Right renal cortex interstitium (tissue), 3 donors: Measurements from ENCODE around the gene HPS1. TPM values are rescaled to one million over a fixed set of nuclear protein-coding genes. Genes with fewer than 3 reads are reported as not detected.

ENCODE experiments used
- DNase-seq, 3 donors: peaks; one replicate each; pipeline ENCODE4 v3.0.0-alpha.2; 2013; ENCODE audit warnings: low read depth in 3 of 3, low spot score in 2 of 3
- polyA plus RNA-seq, 3 donors: library from polyadenylated mRNA; unstranded; fragments of 120-200 nt; gene quantifications; one replicate each; pipeline ENCODE4 v1.2.1, GENCODE V29; 2013; ENCODE audit not compliant: insufficient read length in 3 of 3

The HPS1 gene
- polyA plus RNA-seq, 3 donors: 28.2 to 30.1 (median 29.4) TPM

DNA sequence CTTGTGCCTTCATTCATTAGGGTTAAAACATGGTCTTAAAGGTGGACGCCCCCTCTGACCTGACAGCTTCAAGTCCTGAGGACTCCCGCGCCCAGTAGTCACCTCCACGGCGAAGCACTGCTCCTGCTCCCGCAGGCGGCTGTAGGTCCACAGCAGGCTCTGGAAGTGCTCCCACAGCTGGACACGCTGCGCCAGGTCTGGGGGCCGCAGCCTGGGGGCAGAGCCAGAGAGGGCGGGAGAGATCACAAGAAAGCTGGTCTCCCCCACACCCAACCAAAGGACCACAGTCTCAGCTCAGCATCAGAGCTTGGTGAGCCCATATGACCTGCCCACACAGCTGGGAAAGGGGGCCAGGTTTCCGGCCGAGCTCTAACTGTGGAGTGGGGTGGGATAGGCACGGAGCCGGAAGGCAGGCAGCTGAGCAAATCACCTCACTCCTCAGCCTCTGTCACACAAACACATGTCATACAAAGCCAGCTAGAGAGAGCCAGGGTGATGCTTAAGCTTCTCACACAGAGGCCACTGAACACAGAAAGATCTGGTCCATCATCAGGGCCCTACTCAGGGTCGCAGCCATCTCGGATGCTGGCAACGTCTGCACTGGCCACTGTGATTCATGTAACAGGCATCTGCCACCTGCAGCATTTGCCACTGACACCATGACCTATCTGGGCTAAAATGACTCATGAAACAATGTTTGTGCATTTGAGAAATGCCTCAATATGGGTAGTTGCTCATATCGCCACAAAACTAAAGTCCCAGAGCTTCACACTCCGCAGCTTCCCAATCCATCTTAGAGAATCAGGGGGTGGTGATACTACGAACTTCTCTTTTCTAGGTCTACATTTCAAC, 12.6 kb downstream of the HPS1 start:
- no peak for DNase-seq

DNA sequence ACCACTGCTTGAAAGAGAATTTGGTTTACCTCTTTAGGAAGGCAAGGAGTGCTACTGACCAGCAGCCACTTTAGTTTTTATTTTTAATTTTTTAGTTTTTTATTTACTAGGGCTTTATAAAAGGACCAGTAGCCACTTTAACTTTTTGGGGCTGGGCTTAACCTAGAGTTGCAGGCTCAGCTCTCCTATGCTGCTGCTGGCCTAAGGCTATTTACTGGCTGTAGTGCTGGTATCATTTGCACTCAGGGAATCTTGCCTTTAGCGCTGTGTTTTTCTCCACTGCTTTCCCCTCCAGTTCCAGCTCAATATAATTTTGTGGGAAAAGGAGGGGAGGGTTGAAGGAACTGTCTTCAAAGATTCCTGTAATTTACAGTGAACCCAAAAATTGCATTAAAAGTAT, 13.4 kb downstream of the HPS1 start:
- no peak for DNase-seq

DNA sequence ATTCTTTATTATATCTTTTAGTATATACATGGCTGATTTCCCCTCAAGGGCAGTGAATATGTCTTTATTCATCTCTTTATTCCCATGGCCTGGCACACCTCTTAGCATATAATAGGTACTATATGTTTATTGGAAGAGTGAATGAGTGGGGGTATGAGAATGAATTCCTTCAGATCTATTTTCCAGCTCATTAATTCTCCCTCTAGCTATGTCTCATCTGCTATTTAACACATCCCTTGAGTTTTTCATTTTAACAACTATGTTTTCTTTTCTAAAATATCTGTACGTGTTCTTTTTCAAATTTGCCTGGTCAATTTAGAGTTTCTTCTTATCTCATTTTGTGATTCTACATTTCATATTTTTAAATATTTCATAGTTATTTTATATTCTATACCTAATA, 14.4 kb downstream of the HPS1 start:
- DNase-seq: no peak

DNA sequence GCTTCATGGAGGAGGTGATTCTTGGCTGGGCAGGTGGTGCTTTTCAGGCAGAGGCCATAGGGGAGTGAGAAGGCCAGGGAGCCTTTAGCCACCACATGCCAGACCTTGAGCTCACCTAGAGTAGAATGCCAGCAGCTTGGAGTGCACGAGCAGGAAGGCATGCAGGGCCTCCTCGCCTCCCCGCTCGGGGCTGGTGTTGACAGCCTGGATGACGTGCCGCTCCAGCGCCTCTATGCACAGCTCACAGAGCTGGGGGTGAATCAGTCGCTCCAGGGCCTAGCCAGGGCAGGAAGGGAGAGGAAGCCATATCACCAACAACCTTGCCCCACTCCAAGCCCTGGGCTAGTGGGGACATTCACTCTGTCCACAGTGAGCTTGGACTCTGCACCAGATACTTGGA, 15.7 kb downstream of the HPS1 start:
- no peak for DNase-seq

DNA sequence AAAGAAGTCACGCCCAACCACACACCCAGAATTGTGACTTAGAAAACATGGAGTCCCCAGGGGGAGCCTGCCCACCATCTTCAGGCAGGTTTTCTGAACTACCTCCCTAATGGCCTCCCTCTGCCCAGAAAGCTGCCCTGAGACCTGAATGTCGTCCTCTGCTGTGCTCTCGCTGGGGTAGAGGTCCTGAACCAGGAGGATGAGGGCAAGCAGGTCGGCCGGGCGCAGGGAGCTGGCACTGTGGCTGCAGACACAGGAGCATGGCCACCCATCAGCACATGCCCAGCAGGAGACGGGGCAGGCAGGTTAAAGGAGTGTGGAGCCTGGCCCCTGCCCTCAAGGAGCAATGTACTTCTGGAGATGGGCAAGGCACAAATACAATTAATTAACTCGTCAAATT, 16.3 kb downstream of the HPS1 start:
- no peak for DNase-seq

DNA sequence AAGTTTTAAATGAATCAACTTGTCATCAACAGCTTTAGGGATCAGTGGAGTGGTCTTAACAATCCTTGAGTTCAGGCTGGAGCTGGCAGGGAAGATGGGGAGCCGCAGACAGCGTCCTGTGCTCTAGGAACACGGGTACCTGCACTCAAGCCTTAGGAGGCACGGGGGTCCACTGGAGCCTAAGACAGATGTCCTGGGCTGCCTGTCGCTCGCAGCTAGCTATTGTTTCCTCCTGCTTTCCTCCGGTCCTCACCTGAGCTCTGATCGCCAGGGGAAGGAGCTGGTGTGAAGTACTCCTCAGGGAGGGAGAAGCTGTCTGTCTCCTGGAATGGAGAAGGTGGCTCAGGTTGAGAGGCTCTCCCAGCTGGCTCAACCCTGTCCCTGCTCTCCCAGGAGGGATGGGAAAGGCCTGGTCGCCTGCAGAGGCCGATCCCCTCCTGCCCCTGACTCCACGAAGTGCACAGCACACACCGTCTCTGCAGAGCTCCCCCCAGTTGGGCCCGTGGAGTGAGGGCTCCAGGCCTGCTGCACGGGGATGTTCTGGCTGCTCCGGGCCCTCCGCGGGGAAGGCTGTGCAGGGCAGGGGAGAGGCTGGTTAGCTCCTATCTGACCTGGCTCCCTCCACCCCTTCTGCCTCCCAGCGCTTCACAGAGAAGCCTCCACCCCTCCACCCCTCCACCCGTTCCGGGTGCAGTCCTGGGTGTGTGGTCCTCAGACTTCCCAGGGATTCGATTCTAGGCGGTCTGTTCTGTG, 17.2 kb downstream of the HPS1 start:
- no peak for DNase-seq

DNA sequence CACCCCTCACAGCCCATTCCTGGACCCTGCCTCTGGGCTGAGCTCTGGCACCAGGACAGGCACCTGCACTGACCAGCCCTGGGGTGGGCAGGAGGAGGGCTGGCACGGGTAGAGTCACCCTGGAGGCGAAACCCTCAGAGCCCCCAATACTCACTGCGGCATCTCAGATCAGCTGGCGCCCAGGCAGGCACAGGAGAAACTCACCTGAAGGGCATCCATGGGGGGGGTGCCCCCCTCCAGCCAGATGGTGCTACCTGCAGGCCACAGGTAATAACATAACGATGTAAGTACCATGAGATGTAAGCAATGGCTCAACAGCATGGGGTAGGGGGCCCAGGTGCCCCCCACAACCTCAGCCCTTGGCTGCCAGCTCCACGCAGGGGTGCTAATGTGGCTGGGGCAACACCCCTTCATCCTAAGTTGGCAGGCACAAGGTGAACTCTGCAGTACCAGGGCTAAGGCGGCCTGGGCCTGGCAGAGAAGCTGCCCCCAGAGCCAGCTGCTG, 19.7 kb downstream of the HPS1 start:
- DNase-seq: no peak

DNA sequence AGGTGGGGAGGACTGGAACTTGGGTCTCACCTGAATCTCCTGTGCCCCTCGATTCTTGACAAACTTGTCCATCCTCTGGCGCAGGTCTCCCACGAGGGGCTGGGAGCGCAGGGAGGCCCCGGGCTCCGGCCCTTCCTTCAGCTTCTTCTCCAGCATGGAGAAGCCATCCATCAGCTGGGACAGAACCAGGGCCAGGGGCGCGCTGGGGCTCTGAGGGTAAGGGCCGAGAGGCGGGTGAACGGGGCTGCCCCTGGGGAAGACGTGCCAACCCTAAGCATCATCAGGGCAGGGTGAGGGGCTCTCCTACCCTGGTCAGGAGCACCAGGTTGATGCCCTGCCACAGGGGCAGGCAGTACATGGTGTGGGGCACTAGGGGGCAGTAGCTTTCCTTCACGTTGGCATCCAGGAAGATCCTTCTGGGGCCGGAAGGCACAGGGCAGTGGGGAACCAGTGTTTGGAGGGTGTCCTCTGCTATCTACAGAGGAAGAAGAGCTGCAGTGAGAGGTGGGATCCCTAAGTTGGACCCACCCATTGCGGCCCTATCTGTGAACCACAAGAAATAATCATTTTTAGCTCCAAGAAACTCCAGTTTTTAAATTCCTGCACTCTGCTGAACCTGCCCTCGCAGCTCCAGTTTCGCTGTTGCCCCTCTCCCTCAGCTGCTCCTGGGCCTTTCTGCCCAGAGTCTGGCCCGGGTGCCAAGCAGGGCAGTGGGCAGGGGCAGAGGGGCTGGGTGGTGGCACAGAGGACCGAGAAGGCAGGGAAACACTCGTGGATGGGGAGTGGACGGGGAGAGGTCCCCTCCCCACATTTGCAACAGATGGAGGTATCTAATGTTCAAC, 21.0 kb downstream of the HPS1 start:
- no peak for DNase-seq

DNA sequence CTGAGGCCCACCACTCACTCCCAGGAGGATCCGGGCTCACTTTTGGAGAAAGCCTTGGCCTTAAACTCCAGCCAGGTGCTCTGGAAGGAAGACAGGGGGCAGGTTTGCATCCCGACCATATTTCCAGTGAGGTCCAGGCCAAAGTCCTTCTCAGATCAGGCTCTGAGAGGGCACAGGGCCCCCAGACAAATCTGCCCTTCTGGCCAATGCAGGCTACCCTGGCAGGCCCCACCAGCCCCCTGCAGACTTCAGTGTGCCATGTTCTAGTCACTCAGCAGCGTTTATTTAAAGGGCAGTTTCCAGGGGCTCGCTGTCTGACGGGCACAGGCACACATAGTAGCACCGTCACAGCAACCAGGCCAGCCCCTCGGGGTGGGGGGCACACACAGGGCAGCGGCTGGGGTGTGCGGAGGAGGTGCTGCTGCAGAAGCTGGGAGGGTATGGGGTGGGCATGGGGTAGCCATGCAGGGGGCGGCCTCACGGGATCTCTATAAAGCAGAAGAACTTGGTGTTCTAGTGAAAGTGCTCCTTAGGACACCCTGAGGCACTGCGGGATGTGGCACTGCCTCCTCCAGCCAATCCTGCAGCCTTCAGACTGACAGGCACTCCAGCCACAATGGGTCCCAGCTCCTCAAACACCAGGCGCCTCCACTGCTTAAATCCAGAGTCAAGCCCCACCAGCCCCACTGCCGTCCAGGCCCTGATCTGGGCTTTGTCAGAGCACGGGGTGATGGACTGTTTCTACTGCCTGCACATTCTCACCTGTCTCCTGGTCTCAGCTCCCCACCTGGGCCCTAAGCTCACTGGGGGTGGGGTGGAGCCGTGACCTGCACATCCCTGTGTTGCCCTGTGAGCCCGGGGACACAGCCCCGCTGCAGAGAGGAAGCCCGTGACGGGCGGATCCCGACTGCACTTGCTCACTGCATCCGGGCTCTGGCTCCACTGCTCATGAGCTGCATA, 22.2 kb downstream of the HPS1 start:
- DNase-seq: no peak

DNA sequence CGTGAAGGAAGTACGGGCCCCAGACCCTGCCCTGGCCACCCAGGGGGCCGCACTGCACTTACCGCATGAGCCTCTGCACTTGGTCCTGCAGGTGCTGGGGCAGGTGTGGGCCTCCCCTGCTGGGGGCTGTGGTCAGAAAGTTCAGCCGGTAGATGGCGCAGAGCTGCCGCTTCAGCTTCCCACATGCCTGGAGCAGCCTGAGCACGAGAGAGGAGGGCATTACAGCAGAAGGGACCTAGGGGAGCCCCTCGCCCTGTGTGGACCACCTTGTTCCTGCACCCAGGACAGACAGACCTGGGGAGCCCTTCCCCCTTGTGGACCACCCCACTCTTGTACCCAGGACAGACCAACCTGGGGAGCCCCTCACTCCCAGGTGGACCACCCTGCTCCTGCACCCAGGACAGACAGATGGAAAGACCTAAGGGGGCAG, 23.0 kb downstream of the HPS1 start:
- DNase-seq: no peak

DNA sequence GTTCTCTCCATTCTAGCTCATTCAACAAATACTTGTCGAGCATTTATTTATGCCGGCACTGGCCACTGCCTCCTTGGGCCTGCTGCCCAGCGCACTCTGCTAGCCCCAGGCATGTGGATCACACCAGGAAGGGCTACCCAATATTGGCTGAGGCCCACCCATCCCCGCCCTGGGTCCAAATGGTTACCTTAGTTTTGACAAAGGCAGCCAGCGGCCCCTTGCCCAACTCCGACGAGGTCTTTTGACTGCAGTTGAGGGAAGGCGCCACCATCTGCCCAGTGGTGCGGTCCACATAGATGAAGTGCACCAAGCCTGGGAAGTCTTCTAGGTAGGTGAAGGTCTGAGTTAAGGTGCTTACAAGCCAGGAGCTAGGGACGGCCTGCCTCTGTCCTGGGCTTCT, 24.6 kb downstream of the HPS1 start:
- no peak for DNase-seq

DNA sequence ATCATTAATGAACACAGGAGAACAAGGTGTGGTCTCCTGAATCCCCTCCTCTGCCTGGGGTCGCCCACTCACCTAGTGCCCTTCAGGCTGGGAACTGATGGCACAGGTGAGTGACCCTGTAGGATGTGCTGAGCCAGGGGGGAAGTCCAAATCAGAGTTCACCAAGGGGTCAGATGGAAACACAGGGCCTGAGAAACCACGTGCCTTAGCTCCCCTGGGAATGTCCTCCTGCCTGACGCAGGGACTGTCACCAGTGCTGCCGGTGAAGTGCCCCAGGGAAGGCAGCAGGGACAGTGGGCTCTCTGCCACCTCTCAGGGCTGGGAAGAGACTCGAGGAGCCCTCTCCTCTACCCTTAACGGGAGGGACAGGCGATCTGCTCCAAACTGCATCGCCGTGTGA, 25.9 kb downstream of the HPS1 start:
- DNase-seq: no peak

DNA sequence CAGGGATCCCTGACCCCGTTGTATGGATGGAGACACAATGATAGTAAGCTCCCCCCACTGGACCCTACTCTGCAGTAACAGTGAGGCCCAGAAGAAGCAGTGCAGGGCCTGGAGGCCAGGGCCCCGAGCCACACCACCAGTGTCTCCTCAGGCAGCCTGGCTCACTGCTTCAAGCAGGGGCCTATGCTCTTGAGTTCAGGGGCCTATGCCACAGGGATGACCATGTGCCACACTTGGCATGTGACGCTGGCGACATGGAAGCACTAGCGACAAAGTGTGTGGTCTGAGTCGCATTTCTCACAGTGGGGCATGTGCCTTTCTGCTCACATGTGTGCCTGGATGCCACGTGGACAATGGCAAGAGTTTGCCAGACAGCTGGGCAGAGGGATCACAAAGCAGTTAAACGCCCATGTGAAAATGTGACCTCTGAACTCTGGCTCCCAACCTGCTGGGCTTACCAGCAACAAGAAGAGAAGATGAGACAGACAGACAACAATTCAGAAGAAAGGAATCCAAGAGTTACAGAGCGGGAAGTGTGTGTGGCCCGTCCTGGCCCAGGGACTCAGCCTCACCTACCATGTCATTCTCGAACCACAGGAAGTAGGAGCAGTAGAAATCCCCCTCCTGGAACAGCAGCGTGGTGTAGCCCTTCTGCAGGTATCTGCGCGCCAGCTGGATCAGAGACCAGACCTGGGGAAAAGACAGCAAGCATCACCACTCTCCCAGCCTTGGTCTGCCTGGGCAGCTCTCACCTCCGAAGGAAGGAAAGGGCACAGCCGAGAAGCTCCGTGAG, 27.1 kb downstream of the HPS1 start:
- DNase-seq: no peak

DNA sequence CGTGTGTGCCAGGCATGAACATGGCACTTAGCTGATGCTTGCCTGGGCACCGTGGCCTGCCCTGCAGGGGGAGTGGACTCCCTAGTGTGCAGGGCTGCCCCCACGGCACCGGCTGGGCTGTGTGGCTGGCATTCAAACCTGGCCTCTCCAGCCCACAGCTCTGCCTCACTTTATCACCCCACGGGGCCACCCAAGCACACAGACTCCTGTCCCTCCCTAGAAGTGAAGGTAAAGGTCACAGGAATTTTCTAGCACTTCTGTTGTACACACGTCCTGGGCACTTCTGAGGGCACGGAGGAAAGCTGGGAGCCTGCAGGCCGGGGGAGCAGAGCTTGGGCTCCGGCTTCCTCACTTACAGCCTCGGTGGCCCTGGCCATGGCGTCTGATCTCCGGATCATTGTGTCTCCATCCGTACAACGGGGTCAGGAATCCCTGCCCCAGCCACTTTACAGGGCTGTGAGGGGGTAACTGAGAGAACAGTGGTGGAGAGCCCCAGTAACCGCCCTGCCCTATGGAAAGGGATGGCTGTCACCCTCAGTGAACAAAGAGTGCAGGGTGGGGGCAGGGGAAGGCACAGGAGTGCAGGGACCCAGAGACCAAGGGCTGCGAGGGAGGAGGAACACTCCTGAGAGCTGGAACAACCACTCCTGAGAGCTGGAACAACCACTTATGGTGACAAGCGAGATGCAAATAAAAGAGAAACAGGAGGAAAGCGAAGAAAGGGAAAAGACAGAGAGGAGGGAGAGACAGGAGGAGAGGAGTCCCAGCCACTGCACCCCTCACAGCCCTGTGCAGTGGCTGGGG, 27.9 kb downstream of the HPS1 start:
- no peak for DNase-seq

DNA sequence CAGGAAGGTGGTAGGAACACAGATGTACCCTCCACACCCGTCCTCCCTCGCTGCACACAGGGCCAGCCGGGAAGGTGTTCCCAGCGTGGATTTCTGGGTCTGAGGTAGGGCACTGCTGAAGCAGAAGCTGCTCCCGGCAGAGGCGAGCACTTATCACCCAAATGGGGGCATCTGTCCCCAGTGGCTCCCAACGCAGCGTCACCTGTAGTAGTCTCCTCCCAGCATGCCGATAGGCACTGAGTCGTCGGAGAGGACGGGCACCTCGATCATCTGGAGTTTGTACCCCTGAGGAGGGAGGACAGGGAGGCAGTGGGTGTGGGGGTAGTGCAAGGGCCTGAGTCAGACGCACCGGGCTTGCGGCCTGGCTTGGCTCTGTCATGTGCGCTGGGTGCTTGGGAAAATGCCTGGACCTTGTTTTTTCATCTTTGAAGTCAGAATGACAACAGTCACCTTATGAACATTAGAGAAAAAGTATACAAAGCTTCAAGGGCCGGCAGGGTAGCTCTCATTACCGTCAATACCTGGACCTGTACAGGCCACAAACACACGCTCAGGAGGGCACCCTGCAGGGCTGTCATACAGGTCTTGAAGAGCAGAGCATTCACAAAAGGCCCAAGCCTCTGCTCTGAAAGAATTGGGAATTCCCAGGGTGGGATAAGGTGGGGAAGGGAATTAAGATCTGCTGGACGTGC, 28.6 kb downstream of the HPS1 start:
- no peak for DNase-seq

DNA sequence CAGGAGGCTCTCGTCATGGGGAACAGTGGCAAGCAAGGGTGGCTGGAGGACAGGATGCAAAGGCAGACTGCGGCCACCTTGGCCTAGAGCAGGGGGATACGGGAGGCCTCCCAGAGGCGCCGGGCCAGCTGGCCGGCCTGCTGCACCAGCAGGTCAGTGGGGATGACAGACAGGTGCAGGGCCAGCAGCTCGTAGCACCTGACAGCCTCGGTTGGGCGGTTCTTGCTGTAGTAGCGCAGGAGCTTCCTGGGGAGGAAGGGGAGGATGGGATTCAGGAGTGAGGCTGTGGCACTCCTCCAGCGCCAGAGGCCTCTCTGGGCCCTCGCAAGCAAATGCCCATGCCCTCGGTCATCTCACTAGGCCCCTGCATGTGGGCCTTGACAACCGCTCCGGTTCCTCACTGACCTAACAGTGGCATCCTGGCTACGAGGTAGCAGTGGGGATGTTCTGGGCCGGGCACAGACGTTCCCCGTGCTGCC, 29.2 kb downstream of the HPS1 start:
- DNase-seq: no peak

DNA sequence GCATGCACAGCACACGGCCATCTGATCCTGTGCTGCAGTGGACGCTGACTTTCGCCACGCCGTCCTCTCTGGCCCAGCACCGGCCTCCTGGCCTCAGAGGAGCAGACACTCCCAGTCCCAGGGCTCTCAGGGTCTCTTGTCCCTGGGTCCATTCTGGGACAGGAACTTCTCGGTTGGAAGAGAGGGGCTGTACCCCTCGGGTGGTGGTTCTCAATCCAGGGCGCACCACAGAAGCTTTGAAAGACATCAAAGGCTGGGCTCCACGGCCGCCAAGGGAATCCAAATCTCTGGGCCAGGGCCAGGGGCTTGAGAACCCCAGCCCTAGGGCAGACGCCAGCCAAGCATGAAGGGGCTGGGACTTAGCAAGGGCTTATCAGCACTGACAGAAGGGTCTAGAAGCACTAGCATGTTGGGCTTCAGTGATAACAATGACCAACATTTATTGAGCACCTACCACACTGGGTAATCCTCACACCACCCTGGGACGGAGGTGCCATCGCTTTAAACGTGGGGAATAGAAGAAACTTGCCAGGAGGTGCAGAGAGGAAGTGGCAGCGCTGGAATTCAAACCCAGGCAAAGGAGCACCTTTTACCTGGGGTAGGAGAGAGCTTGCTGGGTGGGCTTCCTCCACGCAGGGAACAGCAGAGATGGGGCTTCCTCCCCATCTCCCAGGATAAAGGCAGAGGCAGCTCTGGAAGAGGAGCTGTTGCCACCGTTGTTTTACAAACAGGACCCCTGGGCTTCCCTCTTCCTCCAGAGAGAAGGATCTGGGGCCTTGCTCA, 29.9 kb downstream of the HPS1 start:
- DNase-seq: no peak
